ENCODE data around the gene B3GAT2.

DNA sequence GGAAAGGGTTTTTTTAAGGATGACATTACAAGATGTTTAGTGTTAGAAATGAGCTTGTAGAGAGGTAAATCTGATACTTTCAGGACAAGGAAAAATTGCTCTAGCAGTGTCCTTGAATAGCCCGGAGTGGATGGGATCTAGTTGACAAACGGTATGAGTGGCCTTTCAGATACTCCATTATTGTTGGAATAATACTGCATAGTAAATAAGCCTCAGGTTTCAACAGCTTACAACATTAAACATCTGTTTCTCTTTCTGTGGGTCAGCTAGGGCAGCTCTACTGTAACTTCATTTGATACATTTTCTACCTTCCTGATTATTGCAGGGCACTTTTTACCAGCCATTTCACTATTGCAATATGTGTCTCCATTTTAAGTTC lies 118.0 kb downstream of the B3GAT2 start:
- TF ChIP-seq, protein P1, sequence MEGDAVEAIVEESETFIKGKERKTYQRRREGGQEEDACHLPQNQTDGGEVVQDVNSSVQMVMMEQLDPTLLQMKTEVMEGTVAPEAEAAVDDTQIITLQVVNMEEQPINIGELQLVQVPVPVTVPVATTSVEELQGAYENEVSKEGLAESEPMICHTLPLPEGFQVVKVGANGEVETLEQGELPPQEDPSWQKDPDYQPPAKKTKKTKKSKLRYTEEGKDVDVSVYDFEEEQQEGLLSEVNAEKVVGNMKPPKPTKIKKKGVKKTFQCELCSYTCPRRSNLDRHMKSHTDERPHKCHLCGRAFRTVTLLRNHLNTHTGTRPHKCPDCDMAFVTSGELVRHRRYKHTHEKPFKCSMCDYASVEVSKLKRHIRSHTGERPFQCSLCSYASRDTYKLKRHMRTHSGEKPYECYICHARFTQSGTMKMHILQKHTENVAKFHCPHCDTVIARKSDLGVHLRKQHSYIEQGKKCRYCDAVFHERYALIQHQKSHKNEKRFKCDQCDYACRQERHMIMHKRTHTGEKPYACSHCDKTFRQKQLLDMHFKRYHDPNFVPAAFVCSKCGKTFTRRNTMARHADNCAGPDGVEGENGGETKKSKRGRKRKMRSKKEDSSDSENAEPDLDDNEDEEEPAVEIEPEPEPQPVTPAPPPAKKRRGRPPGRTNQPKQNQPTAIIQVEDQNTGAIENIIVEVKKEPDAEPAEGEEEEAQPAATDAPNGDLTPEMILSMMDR (IDR thresholded peaks at IDR 0.05; ENCODE audit: low read depth, low read length): no peak
- TF ChIP-seq POLR2A (IDR thresholded peaks at IDR 0.05; ENCODE audit: extremely low read depth, insufficient read length): no peak
- TF ChIP-seq, protein P2, sequence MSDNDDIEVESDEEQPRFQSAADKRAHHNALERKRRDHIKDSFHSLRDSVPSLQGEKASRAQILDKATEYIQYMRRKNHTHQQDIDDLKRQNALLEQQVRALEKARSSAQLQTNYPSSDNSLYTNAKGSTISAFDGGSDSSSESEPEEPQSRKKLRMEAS (IDR thresholded peaks at IDR 0.05; ENCODE audit: low read depth, low read length): no peak
